ENCODE data around the gene CD47.

- TF ChIP-seq CTCF (IDR thresholded peaks at IDR 0.05) (no peak), POLR2A (IDR thresholded peaks at IDR 0.05) (no peak)
These were observed 33.7 kb upstream of the CD47 start for GRCh38 chr3:108124337-108125152.
